Osteoblast (primary cell): Measurements from ENCODE around the gene PEA15. TPM values are rescaled to one million over a fixed set of nuclear protein-coding genes. Genes with fewer than 3 reads are reported as not detected.

Source experiments
- DNase-seq: peaks from one replicate; pipeline ENCODE4 v3.0.0; 2011; ENCODE audit warnings: low spot score, mixed read lengths; ENCODE audit not compliant: insufficient read length; ENCODE audit errors: missing footprints
- H2AFZ ChIP-seq: 2 replicates; pipeline ENCODE4 v1.6.0; 2011; ENCODE audit warnings: mild to moderate bottlenecking, low read length
- H3K27ac ChIP-seq: 2 replicates; pipeline ENCODE4 v1.5.1; 2011; ENCODE audit warnings: mild to moderate bottlenecking, low read depth, low read length, moderate library complexity
- H3K27me3 ChIP-seq: 2 replicates; pipeline ENCODE4 v1.6.0; 2012; ENCODE audit warnings: mild to moderate bottlenecking, control low read depth, inconsistent platforms, low read length, moderate library complexity; ENCODE audit not compliant: insufficient read depth
- H3K36me3 ChIP-seq: 2 replicates; pipeline ENCODE4 v1.5.1; 2011; ENCODE audit warnings: mild to moderate bottlenecking, low read length, control low read depth, moderate library complexity; ENCODE audit not compliant: insufficient read depth
- H3K4me1 ChIP-seq: 2 replicates; pipeline ENCODE4 v1.5.1; 2011; ENCODE audit warnings: mild to moderate bottlenecking, low read length, control low read depth, moderate library complexity; ENCODE audit not compliant: insufficient read depth
- H3K4me2 ChIP-seq: 2 replicates; pipeline ENCODE4 v1.6.0; 2011; ENCODE audit warnings: mild to moderate bottlenecking, low read length; ENCODE audit not compliant: insufficient read depth
- H3K4me3 ChIP-seq: fragments of 200-600 bp; sonication (generic); 3 replicates; pipeline ENCODE4 v1.5.1; 2012; ENCODE audit warnings: mild to moderate bottlenecking, low read length, inconsistent platforms; ENCODE audit not compliant: insufficient read depth
- H3K79me2 ChIP-seq: 2 replicates; pipeline ENCODE4 v1.6.0; 2012; ENCODE audit warnings: mild to moderate bottlenecking, low read length, control low read depth, inconsistent platforms; ENCODE audit not compliant: insufficient read depth
- H3K9me3 ChIP-seq: 2 replicates; pipeline ENCODE4 v1.5.1; 2011; ENCODE audit warnings: low read depth, low read length, control low read depth
- H4K20me1 ChIP-seq: 2 replicates; pipeline ENCODE4 v1.6.0; 2012; ENCODE audit warnings: mild to moderate bottlenecking, low read length, control low read depth; ENCODE audit not compliant: insufficient read depth
- total RNA-seq: library from RNA; depleted of rRNA; stranded (reverse); fragments of >200 nt; gene quantifications from 2 replicates; pipeline ENCODE4 v1.2.3, GENCODE V29; 2012
- TF ChIP-seq, protein P1 (sequence below): IDR thresholded peaks from 2 replicates; pipeline ENCODE4 v1.5.1; 2011; ENCODE audit warnings: mild to moderate bottlenecking, low read depth, low read length, moderate library complexity; ENCODE audit errors: extremely low read depth

PEA15 gene
- total RNA-seq, 1 donor: 200 TPM

DNA sequence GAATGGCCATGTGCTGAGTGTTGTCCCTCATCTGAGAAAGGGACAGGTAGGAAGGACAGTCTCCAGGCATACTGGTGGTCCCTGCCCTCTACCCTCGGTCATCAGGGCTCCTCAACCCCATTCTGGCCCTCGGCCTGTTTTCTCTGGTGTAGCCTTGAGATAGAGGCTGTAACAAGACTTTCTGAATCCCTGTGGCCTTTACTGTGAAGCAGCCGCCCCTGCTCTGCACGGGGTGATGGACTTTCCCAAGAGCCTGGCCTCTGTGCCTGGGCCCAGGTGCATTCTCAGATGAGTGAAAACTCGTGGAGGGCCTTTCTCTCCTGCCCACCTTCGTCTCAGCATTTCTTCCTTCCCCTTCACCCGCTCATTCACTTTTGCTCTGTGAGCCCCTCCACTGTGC is 17.8 kb upstream of the PEA15 start:
- H3K36me3 ChIP-seq: no peaks in the 10 kb centered on the region
- H4K20me1 ChIP-seq: no peaks in the 10 kb centered on the region
- peaks cover 6% of the 10 kb centered on the region for H3K4me1 ChIP-seq
- no peak overlapping the region for H2AFZ ChIP-seq
- no peak overlapping the region for H3K27ac ChIP-seq
- no peak overlapping the region for H3K4me2 ChIP-seq
- no peaks in the 10 kb centered on the region for H3K9me3 ChIP-seq
- H3K4me3 ChIP-seq: no peak overlapping the region
- no peak for DNase-seq
- TF ChIP-seq, protein P1, sequence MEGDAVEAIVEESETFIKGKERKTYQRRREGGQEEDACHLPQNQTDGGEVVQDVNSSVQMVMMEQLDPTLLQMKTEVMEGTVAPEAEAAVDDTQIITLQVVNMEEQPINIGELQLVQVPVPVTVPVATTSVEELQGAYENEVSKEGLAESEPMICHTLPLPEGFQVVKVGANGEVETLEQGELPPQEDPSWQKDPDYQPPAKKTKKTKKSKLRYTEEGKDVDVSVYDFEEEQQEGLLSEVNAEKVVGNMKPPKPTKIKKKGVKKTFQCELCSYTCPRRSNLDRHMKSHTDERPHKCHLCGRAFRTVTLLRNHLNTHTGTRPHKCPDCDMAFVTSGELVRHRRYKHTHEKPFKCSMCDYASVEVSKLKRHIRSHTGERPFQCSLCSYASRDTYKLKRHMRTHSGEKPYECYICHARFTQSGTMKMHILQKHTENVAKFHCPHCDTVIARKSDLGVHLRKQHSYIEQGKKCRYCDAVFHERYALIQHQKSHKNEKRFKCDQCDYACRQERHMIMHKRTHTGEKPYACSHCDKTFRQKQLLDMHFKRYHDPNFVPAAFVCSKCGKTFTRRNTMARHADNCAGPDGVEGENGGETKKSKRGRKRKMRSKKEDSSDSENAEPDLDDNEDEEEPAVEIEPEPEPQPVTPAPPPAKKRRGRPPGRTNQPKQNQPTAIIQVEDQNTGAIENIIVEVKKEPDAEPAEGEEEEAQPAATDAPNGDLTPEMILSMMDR: no peak
- no peaks in the 10 kb centered on the region for H3K27me3 ChIP-seq
- H3K79me2 ChIP-seq: no peaks in the 10 kb centered on the region

DNA sequence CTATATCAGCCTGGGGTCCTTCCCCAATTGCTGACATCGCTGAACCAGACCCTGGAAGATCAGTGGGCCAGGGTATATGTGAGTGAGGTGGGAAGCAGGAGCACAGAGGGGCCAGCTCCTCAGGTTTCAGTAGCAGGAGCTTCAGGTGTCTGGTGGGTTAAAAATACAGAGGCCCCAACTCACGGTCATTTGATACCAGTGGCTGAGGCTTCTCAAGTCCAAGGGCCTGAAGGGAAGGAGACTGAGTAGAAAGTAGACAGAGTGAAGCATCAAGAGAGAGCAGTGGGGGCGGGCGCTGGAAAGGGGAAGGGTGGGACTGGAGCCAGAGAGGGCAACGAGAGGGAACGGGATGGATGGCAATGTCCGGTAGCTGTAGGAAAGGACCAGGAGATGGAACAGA is 16.8 kb upstream of the PEA15 start:
- Histone ChIP-seq H3K9me3 (no peaks in the 10 kb centered on the region), H3K4me1 (peaks cover 8% of the 10 kb centered on the region), H3K4me2 (no peak overlapping the region), H3K27me3 (no peaks in the 10 kb centered on the region), H2AFZ (no peak overlapping the region), H3K4me3 (no peak overlapping the region), H3K27ac (no peak overlapping the region), H3K79me2 (no peaks in the 10 kb centered on the region), H3K36me3 (no peaks in the 10 kb centered on the region), H4K20me1 (no peaks in the 10 kb centered on the region)
- DNase-seq: no peak
- TF ChIP-seq, protein P1: no peak

DNA sequence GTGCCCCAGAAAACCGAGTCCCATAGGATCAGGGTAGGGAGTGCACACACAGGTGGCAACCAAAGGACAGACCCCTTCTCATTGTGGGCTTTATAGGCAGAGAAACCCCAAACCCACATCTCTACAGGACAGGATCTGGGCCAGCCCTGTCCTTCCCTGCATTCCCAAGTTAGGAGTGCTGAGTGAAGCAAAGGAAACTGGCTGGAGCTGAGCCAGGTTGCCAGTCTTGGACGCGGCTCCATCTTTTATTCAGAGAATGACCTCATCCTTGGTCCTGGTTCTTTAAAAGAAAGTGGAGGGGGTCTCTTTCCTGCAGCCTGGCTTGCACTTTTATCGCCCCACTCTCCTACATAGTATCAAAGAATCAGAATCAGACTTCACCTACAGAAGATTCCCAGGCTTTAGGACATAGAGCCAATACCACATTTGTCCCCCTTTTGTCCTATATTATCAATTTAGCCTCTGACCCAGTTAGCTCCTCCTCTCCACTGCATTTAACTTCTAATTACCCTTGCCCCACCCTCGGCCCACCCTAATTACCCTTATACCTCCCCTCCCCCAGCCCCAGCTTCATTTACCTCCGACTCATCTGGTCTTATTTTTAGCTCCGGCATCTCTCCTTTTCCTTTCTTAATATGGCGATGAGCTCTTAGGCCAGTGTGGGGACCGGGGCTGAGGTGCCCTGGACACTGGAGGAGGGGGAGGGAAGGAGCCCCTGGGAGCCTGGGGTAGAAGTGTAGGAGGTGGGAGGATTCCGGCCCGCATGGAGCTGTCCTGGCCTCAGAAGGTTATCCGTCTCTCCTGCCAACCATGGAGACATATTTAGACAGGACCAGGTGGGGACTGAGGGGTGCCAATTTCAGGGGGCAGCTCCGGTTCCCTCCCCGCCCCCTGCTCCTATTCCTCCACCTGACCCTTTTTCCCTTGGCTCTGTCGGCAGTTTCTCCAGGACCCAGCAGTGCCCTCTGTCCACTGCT is 15.2 kb upstream of the PEA15 start, which contains the start of gene CASQ1:
Gene CASQ1 (plus strand): TSS at position 927 of the 977 bp plus-strand sequence. CDS start 177 bp downstream, outside the sequence.
- no peaks in the 10 kb centered on the region for H4K20me1 ChIP-seq
- H3K4me3 ChIP-seq: no peak within 1 kb of the TSS
- H3K4me1 ChIP-seq: peaks cover 10% of the 10 kb centered on the region
- no peaks in the 10 kb centered on the region for H3K79me2 ChIP-seq
- TF ChIP-seq, protein P1: no peak
- no peak for DNase-seq
- H3K36me3 ChIP-seq: no peaks in the 10 kb centered on the region
- H3K27me3 ChIP-seq: no peaks in the 10 kb centered on the region
- no peak within 1 kb of the TSS for H3K27ac ChIP-seq
- no peak within 1 kb of the TSS for H3K4me2 ChIP-seq
- peak within 1 kb of the TSS; percentile 11 for H2AFZ ChIP-seq
- H3K9me3 ChIP-seq: no peaks in the 10 kb centered on the region

DNA sequence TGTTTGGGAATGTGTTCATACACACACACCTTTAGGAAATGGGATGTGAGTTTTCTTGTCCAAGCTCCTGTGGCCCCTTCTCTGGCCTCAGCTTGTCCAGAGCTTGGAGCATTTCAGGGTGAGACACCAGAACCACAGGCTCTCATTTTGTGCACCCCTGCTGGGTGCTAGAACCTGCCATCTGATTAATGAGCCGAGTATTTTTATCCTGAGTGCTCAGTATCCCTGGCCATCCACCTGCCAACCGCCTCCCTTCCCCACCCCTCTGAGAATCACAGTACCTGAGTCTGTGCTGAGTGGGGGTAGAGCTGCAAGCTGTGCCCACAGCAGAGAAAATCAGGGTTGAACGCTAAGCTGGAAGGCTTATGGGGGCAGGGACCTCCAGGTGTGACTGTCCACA is 13.4 kb upstream of the PEA15 start:
- H4K20me1 ChIP-seq: no peaks in the 10 kb centered on the region
- H3K9me3 ChIP-seq: no peaks in the 10 kb centered on the region
- no peak overlapping the region for H3K4me2 ChIP-seq
- no peak overlapping the region for H3K4me3 ChIP-seq
- H3K79me2 ChIP-seq: no peaks in the 10 kb centered on the region
- peaks cover 10% of the 10 kb centered on the region for H3K4me1 ChIP-seq
- TF ChIP-seq, protein P1: no peak
- DNase-seq: no peak
- H3K27me3 ChIP-seq: no peaks in the 10 kb centered on the region
- H3K36me3 ChIP-seq: no peaks in the 10 kb centered on the region
- no peak overlapping the region for H2AFZ ChIP-seq
- no peak overlapping the region for H3K27ac ChIP-seq
